GM12872 (cell line): ENCODE results near the gene NBDY.
A peak's percentile ranks its signal among the peaks of the same experiment; 100 is the strongest.

Experiments
- TF ChIP-seq, protein P1 (sequence below): IDR thresholded peaks from 3 replicates; pipeline ENCODE4 v1.5.1; 2011; ENCODE audit warnings: low read depth, mild to moderate bottlenecking, low read length, moderate library complexity; ENCODE audit not compliant: insufficient read depth

The NBDY gene

GRCh38 chrX:56786889-56787733 lies 58.1 kb downstream of the NBDY start:
- TF ChIP-seq, protein P1, sequence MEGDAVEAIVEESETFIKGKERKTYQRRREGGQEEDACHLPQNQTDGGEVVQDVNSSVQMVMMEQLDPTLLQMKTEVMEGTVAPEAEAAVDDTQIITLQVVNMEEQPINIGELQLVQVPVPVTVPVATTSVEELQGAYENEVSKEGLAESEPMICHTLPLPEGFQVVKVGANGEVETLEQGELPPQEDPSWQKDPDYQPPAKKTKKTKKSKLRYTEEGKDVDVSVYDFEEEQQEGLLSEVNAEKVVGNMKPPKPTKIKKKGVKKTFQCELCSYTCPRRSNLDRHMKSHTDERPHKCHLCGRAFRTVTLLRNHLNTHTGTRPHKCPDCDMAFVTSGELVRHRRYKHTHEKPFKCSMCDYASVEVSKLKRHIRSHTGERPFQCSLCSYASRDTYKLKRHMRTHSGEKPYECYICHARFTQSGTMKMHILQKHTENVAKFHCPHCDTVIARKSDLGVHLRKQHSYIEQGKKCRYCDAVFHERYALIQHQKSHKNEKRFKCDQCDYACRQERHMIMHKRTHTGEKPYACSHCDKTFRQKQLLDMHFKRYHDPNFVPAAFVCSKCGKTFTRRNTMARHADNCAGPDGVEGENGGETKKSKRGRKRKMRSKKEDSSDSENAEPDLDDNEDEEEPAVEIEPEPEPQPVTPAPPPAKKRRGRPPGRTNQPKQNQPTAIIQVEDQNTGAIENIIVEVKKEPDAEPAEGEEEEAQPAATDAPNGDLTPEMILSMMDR = no peak

DNA sequence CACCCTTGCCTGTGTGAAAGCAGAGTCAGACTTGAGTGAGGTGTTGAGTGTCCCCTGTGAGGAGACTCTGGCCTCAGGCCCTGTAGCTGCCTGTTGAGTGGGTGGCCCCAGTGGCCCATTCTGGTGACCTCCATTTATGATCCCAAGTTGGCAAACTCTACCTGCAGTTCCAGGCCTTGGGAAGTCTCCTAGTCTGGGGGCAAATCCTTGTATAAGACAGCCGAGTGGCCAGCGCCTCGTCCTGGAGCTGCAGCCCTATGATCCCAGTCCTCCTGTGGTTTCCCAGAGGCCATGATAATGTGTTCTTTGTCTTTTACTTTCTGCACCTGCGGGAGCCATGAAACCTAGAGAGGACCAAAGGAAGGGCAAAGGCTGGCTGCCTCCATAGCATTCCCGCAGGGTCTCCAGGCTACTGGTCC lies 58.7 kb downstream of the NBDY start:
- TF ChIP-seq, protein P1 = no peak

DNA sequence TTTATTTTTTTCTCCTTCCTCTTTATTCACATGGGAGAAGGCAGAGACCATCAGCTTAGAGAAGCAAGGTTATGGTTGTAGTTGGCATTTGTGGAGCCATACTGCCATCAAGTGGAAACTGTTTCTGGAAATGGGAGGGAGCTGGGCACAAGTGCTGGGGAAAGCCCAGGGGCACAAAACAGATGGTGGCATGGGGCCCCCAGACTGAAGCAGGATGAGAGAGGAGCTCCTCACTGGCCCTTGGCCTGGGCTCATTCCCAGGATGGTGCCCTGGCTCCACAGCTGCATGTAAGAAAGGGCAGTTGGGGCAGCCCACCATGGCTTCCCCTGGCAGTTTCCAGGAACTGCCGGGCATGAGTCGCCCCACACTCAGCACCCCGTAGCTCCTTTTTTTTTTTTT lies 59.2 kb downstream of the NBDY start:
- TF ChIP-seq, protein P1 = no peak

- TF ChIP-seq, protein P1 = 0 out of 3 replicates have a peak, but pooled peaks have one; percentile 8
These were observed 59.7 kb downstream of the NBDY start for GRCh38 chrX:56788717-56789122.

DNA sequence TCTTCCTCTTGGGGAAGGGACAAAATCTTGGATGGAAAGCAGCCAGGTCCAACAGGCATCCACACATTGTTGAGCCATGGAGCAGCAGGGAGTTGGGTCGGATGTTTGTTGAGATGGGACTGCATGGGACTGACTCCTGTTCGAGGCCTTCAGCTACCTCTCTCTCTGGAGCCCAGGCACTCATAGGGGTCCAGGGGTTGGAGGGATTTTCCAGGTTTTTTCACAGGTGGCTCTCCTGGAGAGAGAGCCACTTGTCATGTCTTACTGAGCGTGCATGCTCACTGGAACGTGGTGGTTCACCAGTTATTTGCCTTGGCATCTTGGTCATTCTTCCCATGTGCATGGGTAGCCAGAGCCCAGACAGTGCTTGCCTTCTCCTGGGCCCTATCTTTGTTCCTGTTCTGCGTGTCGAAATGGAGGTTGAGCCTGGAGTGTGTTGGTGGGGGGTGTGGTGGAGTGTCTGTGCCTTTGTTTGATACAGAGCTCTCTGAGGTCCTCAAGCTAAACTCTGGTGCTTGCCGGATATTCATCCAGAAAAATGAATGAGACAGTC lies 60.6 kb downstream of the NBDY start:
- TF ChIP-seq, protein P1 = no peak

DNA sequence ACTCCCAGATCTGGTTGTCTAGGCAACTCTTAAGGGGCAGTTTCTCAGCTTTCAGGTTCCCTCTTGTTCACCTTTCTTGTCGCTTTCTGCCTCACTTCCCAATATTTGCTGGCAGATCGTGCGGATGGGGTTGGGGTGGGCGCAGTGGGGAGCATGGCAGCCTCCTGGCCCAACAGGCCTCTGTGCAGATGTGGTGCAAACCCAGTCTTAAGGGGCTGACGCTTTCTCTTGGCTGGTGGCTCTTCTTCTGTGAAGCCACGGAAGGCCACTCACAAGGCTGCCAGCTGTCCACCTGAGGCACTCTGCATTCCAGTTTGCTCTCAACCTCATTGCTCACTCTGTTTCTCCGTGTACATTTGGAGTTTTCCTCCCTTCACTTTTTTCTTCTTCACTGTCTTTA lies 61.7 kb downstream of the NBDY start:
- TF ChIP-seq, protein P1 = no peak

GRCh38 chrX:56791456-56791855 lies 62.4 kb downstream of the NBDY start:
- TF ChIP-seq, protein P1 = no peak
